ENCODE results near the gene ZFY. TPM values are rescaled to one million over a fixed set of nuclear protein-coding genes. Genes with fewer than 3 reads are reported as not detected.
A peak's percentile ranks its signal among the peaks of the same experiment; 100 is the strongest.

ZFY gene
- total and polyA plus RNA-seq, 2 donors (not counting 1 experiment from before 2014, with no cell fraction given) = 30.2 TPM; not detected in 1

DNA sequence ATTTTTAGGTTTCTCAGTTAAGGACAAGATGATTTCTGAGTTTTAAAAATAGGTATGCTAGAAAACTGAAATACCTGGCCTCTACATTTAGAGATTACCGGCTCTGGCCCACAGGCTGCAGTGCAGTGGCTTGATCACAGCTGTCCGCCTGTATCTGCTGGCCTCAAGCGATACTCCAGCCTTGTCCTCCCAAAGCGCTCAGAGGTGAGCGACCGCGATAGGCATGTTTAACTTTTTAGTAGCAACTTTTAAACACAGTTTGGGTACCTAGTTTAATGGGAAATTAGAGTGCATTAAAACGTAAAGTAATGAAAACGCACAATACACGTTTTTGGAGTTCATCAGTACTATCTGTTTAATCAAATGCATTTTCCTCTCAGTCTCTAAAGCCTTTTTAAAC is 1.1 kb upstream of the ZFY start:
- no peaks in the 10 kb centered on the region for H3K9me3 ChIP-seq (ENCODE audit: control extremely low read depth in 1 of 3, control insufficient read depth in 2 of 3, insufficient read depth in 1 of 3, low read length in 2 of 3)
- intact Hi-C loops (cut with micrococcal nuclease) = loop anchor here (2.0 kb wide), 1 partner anchor 93 kb away; the partner anchor contains the start of gene RPS4Y1
- H3K9ac ChIP-seq (ENCODE audit: low read length) = no peak overlapping the region
- no peak for DNase-seq
- ChIA-PET POLR2A (no interaction called here), CTCF (no interaction called here)
- H4K20me1 ChIP-seq (ENCODE audit: control insufficient read depth, insufficient read depth, low read length, poor library complexity, severe bottlenecking) = no peaks in the 10 kb centered on the region
- H3K4me1 ChIP-seq (ENCODE audit: control insufficient read depth in 2 of 2, insufficient read depth in 2 of 2, low read length in 2 of 2) = peaks cover 0 to 15% of the 10 kb centered on the region in 2 donors
- H3K4me1 Mint-ChIP-seq = peaks cover 22% of the 10 kb centered on the region
- no peak overlapping the region for H3K4me2 ChIP-seq (replicated peaks; ENCODE audit: low read depth, low read length, poor library complexity, severe bottlenecking)
- no peaks in the 10 kb centered on the region for H3K79me2 ChIP-seq (ENCODE audit: control insufficient read depth, insufficient read depth, low read length)
- no peak for TF ChIP-seq EZH2 (IDR thresholded peaks at IDR 0.05; ENCODE audit: borderline replicate concordance, insufficient read depth, low read depth, low read length, poor library complexity, severe bottlenecking)
- TF ChIP-seq, protein P1, sequence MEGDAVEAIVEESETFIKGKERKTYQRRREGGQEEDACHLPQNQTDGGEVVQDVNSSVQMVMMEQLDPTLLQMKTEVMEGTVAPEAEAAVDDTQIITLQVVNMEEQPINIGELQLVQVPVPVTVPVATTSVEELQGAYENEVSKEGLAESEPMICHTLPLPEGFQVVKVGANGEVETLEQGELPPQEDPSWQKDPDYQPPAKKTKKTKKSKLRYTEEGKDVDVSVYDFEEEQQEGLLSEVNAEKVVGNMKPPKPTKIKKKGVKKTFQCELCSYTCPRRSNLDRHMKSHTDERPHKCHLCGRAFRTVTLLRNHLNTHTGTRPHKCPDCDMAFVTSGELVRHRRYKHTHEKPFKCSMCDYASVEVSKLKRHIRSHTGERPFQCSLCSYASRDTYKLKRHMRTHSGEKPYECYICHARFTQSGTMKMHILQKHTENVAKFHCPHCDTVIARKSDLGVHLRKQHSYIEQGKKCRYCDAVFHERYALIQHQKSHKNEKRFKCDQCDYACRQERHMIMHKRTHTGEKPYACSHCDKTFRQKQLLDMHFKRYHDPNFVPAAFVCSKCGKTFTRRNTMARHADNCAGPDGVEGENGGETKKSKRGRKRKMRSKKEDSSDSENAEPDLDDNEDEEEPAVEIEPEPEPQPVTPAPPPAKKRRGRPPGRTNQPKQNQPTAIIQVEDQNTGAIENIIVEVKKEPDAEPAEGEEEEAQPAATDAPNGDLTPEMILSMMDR (IDR thresholded peaks at IDR 0.05) = no peak
- H3K36me3 ChIP-seq (replicated peaks in 1 of 2; ENCODE audit: control extremely low read depth in 1 of 2, control insufficient read depth in 1 of 2, extremely low read depth in 1 of 2, insufficient read depth in 2 of 2, low read length in 1 of 2) = peaks cover 0 to 3% of the 10 kb centered on the region in 2 experiments
- H3K27me3 Mint-ChIP-seq = no peaks in the 10 kb centered on the region
- H3K27ac Mint-ChIP-seq = peak overlapping the region; percentile 99
- no peak for ATAC-seq (ENCODE audit: low read depth)
- peak overlapping the region in 1 of 2 donors; percentile 100 for H3K27ac ChIP-seq (ENCODE audit: low read length in 2 of 2)
- H3K4me3 Mint-ChIP-seq = peak overlapping the region; percentile 91
- H2AFZ ChIP-seq (ENCODE audit: insufficient read depth, low read depth, low read length, poor library complexity, severe bottlenecking) = no peak overlapping the region
- WGBS (ENCODE audit: insufficient coverage) = no CpG with 5 or more reads among the region's 10 CpGs
- no peaks in the 10 kb centered on the region for H3K9me3 Mint-ChIP-seq (ENCODE audit: insufficient read depth)
- peak overlapping the region in 1 of 5 experiments; percentile 25 for H3K4me3 ChIP-seq (ENCODE audit: control extremely low read depth in 1 of 5, extremely low read depth in 1 of 5, insufficient read depth in 1 of 5, low read depth in 2 of 5, low read length in 4 of 5)
- H3K27me3 ChIP-seq (replicated peaks in 1 of 4; ENCODE audit: control extremely low read depth in 1 of 4, control insufficient read depth in 3 of 4, insufficient read depth in 4 of 4, low read length in 3 of 4) = no peaks in the 10 kb centered on the region

DNA sequence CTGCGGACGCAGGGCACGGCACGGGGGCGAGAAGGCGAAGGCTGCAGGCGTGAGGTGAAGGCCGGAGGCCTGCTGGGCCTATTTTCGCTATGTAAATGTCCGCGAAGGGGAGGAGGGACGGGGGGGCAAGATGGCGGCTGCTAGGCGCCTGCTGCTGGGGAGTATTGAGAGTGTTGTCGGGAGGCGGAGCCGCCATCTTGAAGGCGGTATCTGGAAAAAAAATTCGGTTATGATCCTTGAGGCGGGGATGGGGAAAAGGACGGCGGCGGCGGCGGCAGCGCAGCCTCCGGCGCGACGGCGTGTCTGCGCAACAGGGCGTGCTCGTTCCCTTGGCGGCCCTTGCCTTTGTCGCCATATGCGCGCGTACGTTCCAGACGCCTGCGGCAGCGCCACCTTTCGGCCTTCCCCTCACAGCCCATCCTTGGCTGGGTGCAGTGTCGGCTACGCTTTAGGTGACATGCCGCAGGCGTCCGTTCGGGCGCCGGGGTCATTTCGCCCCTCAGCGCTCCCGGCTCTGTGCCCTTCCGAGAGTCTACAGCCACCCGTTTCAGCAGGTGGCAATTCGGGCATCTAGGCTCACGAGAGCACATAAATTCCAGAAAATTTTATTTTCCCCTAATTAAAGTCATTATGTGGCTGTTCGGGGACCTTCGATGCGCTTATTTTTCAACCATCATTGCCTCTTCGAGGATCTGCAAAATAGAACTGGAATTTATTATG is 695 bp downstream of the ZFY start:
- no peaks in the 10 kb centered on the region for H3K27me3 Mint-ChIP-seq

More for the DNA sequence above, 695 bp downstream of the ZFY start:
- H3K27ac ChIP-seq (ENCODE audit: low read length in 2 of 2) = peak overlapping the region in 1 of 2 donors; percentile 100
- Mint-ChIP-seq H3K27ac (peak overlapping the region; percentile 99), H3K4me3 (peak overlapping the region; percentile 92), H3K4me1 (peaks cover 35% of the 10 kb centered on the region), H3K9me3 (ENCODE audit: insufficient read depth) (no peaks in the 10 kb centered on the region)
- H3K27me3 ChIP-seq (replicated peaks in 1 of 4; ENCODE audit: control extremely low read depth in 1 of 4, control insufficient read depth in 3 of 4, insufficient read depth in 4 of 4, low read length in 3 of 4) = no peaks in the 10 kb centered on the region
- no peak overlapping the region for H3K9ac ChIP-seq (ENCODE audit: low read length)
- WGBS (ENCODE audit: insufficient coverage) = 0% methylated on average over 55 of the region's 63 CpGs
- H3K4me1 ChIP-seq (ENCODE audit: control insufficient read depth in 2 of 2, insufficient read depth in 2 of 2, low read length in 2 of 2) = peaks cover 0 to 17% of the 10 kb centered on the region in 2 donors
- no peak overlapping the region for H2AFZ ChIP-seq (ENCODE audit: insufficient read depth, low read depth, low read length, poor library complexity, severe bottlenecking)
- H3K9me3 ChIP-seq (ENCODE audit: control extremely low read depth in 1 of 3, control insufficient read depth in 2 of 3, insufficient read depth in 1 of 3, low read length in 2 of 3) = no peaks in the 10 kb centered on the region
- DNase-seq (peak; percentile 93), ATAC-seq (ENCODE audit: low read depth) (peak; percentile 76)
- no peaks in the 10 kb centered on the region for H4K20me1 ChIP-seq (ENCODE audit: control insufficient read depth, insufficient read depth, low read length, poor library complexity, severe bottlenecking)
- no peaks in the 10 kb centered on the region for H3K79me2 ChIP-seq (ENCODE audit: control insufficient read depth, insufficient read depth, low read length)
- peaks cover 0 to 3% of the 10 kb centered on the region in 2 experiments for H3K36me3 ChIP-seq (replicated peaks in 1 of 2; ENCODE audit: control extremely low read depth in 1 of 2, control insufficient read depth in 1 of 2, extremely low read depth in 1 of 2, insufficient read depth in 2 of 2, low read length in 1 of 2)
- H3K4me3 ChIP-seq (ENCODE audit: control extremely low read depth in 1 of 5, extremely low read depth in 1 of 5, insufficient read depth in 1 of 5, low read depth in 2 of 5, low read length in 4 of 5) = peak overlapping the region in 2 of 5 experiments; percentile 57 to 63
- CTCF ChIA-PET = interaction anchor here (1.5 kb wide), 1 partner anchor 15 kb away, joined by 4 read pairs; no protein-coding TSS in a partner anchor
- intact Hi-C loops (cut with micrococcal nuclease) = loop anchor here (2.0 to 5.0 kb wide), 2 partner anchors 66 to 95 kb away; partner anchors contain the start of gene RPS4Y1
- TF ChIP-seq EZH2 (IDR thresholded peaks at IDR 0.05; ENCODE audit: borderline replicate concordance, insufficient read depth, low read depth, low read length, poor library complexity, severe bottlenecking) = no peak
- TF ChIP-seq, protein P1 (IDR thresholded peaks at IDR 0.05) = peak; percentile 70
- POLR2A ChIA-PET = no interaction called here
- H3K4me2 ChIP-seq (replicated peaks; ENCODE audit: low read depth, low read length, poor library complexity, severe bottlenecking) = no peak overlapping the region

Data from B cell (primary cell).